H1 (cell line): ENCODE measurements around the gene ZNF277. TPM values are rescaled to one million over a fixed set of nuclear protein-coding genes. Genes with fewer than 3 reads are reported as not detected.

Experiments
- CTCF ChIA-PET: fragments of 300-600 bp; sonication (Branson Sonifier 250); formaldehyde crosslinking; loops from one replicate; lab custom pipeline; 2021; ENCODE audit not compliant: partially characterized antibody; lab: Charles Lee
- POLR2A ChIA-PET: fragments of 300-600 bp; sonication (Branson Sonifier 250); formaldehyde crosslinking; loops from one replicate; lab custom pipeline; 2021; ENCODE audit warnings: inconsistent platforms; ENCODE audit not compliant: partially characterized antibody; lab: Charles Lee
- DNase-seq, 2 experiments: peaks; one replicate each; pipeline versions ENCODE4 v3.0.0 to v3.0.0-alpha.2; 2010 to 2022; ENCODE audit warnings: low spot score in 2 of 2, low read depth in 1 of 2, mixed read lengths in 1 of 2
- FAIRE-seq: peaks from 2 replicates; lab custom pipeline; 2011; peaks lifted over from hg19 to GRCh38; lab: Jason Lieb, UNC
- H2AFZ ChIP-seq: 2 replicates; pipeline ENCODE4 v1.8.1; 2012; ENCODE audit warnings: low read length, inconsistent platforms
- H2AK5ac ChIP-seq: 2 replicates; pipeline ENCODE4 v1.6.1; 2013; ENCODE audit warnings: low read depth, low read length
- H2BK120ac ChIP-seq: replicated peaks from 2 replicates; pipeline ENCODE3; 2013; ENCODE audit warnings: low read depth, low read length, inconsistent platforms
- H2BK12ac ChIP-seq: 2 replicates; pipeline ENCODE4 v1.6.1; 2013; ENCODE audit warnings: low read depth, low read length
- H2BK15ac ChIP-seq: 2 replicates; pipeline ENCODE4 v1.6.1; 2013; ENCODE audit warnings: low read length
- H2BK20ac ChIP-seq: 2 replicates; pipeline ENCODE4 v1.6.1; 2013; ENCODE audit warnings: low read length
- H2BK5ac ChIP-seq: 2 replicates; pipeline ENCODE4 v1.6.1; 2013; ENCODE audit warnings: low read depth, low read length
- H3K14ac ChIP-seq: 2 replicates; pipeline ENCODE4 v1.6.1; 2013; ENCODE audit warnings: inconsistent platforms; ENCODE audit not compliant: insufficient read length
- H3K18ac ChIP-seq: 2 replicates; pipeline ENCODE4 v1.6.1; 2013; ENCODE audit warnings: low read length; ENCODE audit errors: extremely low read depth
- H3K23ac ChIP-seq: 2 replicates; pipeline ENCODE4 v1.6.1; 2013; ENCODE audit warnings: inconsistent platforms; ENCODE audit not compliant: insufficient read length
- H3K23me2 ChIP-seq: 2 replicates; pipeline ENCODE4 v1.6.1; 2013; ENCODE audit warnings: low read depth, low read length
- H3K27ac ChIP-seq: 2 replicates; pipeline ENCODE4 v1.6.1; 2011; ENCODE audit warnings: low read depth, low read length, inconsistent platforms
- H3K27me3 ChIP-seq, 4 experiments: replicated peaks in 1 of 4; 1 replicate in 1 of 4; 2 replicates in 3 of 4; pipeline versions ENCODE4 v1.6.1 to v1.8.1; 2011 to 2013; ENCODE audit warnings: low read length in 3 of 4, mild to moderate bottlenecking in 3 of 4, inconsistent platforms in 2 of 4, mixed read lengths in 2 of 4, moderate library complexity in 1 of 4; ENCODE audit not compliant: control insufficient read depth in 3 of 4, insufficient read depth in 3 of 4; ENCODE audit errors: extremely low read depth in 1 of 4
- H3K36me3 ChIP-seq, 4 experiments: 2 replicates each; pipeline versions ENCODE4 v1.6.1 to v1.8.1; 2011 to 2013; ENCODE audit warnings: mild to moderate bottlenecking in 4 of 4, low read length in 3 of 4, moderate library complexity in 2 of 4, control low read depth in 1 of 4, inconsistent platforms in 1 of 4; ENCODE audit not compliant: insufficient read depth in 4 of 4, control insufficient read depth in 2 of 4
- H3K4ac ChIP-seq: replicated peaks from 2 replicates; pipeline ENCODE3; 2013; ENCODE audit warnings: low read length, low read depth, mixed read lengths, inconsistent platforms; ENCODE audit not compliant: insufficient read length
- H3K4me1 ChIP-seq, 4 experiments: replicated peaks in 1 of 4; 1 replicate in 1 of 4; 2 replicates in 3 of 4; pipeline versions ENCODE4 v1.6.1 to v1.8.1; 2011 to 2013; ENCODE audit warnings: low read length in 3 of 4, inconsistent platforms in 2 of 4, mixed read lengths in 1 of 4; ENCODE audit not compliant: insufficient read depth in 4 of 4, control insufficient read depth in 3 of 4
- H3K4me2 ChIP-seq, 2 experiments: 2 replicates each; pipeline versions ENCODE4 v1.6.1 to v1.8.1; 2011 to 2013; ENCODE audit warnings: low read depth in 2 of 2, low read length in 2 of 2, control low read depth in 1 of 2, inconsistent platforms in 1 of 2, mild to moderate bottlenecking in 1 of 2; ENCODE audit not compliant: insufficient read depth in 1 of 2
- H3K4me3 ChIP-seq, 4 experiments: fragments of 200-600, 300-600 bp in 1 of 4; sonication (generic), shearing (Covaris generic), sonication (Bioruptor Twin) in 1 of 4; 2 replicates each; pipeline versions ENCODE4 v1.5.1 to v1.8.1; 2011 to 2016; ENCODE audit warnings: low read length in 4 of 4, low read depth in 3 of 4, control low read depth in 2 of 4, inconsistent platforms in 2 of 4, mild to moderate bottlenecking in 2 of 4, mixed read lengths in 1 of 4, moderate library complexity in 1 of 4; ENCODE audit not compliant: insufficient read depth in 2 of 4; ENCODE audit errors: extremely low read depth in 1 of 4
- H3K56ac ChIP-seq: replicated peaks from 2 replicates; pipeline ENCODE3; 2013; ENCODE audit warnings: low read depth, mild to moderate bottlenecking, mixed read lengths, low read length, inconsistent platforms; ENCODE audit not compliant: insufficient read length
- H3K79me1 ChIP-seq: 2 replicates; pipeline ENCODE4 v1.6.1; 2013; ENCODE audit warnings: low read depth, low read length, control low read depth
- H3K79me2 ChIP-seq, 2 experiments: 2 replicates each; pipeline versions ENCODE4 v1.6.1 to v1.8.1; 2012 to 2013; ENCODE audit warnings: low read length in 2 of 2, mild to moderate bottlenecking in 2 of 2, inconsistent platforms in 1 of 2; ENCODE audit not compliant: insufficient read depth in 2 of 2, control insufficient read depth in 1 of 2
- H3K9ac ChIP-seq, 4 experiments: replicated peaks in 1 of 4; 1 replicate in 1 of 4; 2 replicates in 3 of 4; pipeline versions ENCODE4 v1.6.1 to v1.8.1; 2011 to 2013; ENCODE audit warnings: low read depth in 3 of 4, low read length in 3 of 4, control low read depth in 2 of 4, mild to moderate bottlenecking in 2 of 4, moderate library complexity in 2 of 4, inconsistent platforms in 1 of 4; ENCODE audit errors: extremely low read depth in 1 of 4
- H3K9me3 ChIP-seq, 2 experiments: 2 replicates each; pipeline versions ENCODE4 v1.6.1 to v1.8.1; 2012 to 2013; ENCODE audit warnings: mild to moderate bottlenecking in 2 of 2, moderate library complexity in 2 of 2, control low read depth in 1 of 2, inconsistent platforms in 1 of 2, low read depth in 1 of 2, low read length in 1 of 2, mixed read lengths in 1 of 2; ENCODE audit not compliant: insufficient read depth in 2 of 2
- H4K20me1 ChIP-seq, 2 experiments: replicated peaks in 1 of 2; 2 replicates each; pipeline versions ENCODE3 to v1.8.1; 2011 to 2013; ENCODE audit warnings: inconsistent platforms in 2 of 2, low read length in 2 of 2, mild to moderate bottlenecking in 1 of 2; ENCODE audit not compliant: insufficient read depth in 2 of 2, control insufficient read depth in 1 of 2
- H4K5ac ChIP-seq: 2 replicates; pipeline ENCODE4 v1.6.1; 2013; ENCODE audit warnings: low read length, low read depth, mixed read lengths, inconsistent platforms; ENCODE audit not compliant: insufficient read length
- H4K8ac ChIP-seq: 2 replicates; pipeline ENCODE4 v1.8.0; 2013; ENCODE audit warnings: mild to moderate bottlenecking, moderate library complexity, low read length, inconsistent platforms; ENCODE audit not compliant: insufficient read depth; ENCODE audit errors: extremely low read depth
- H4K91ac ChIP-seq: replicated peaks from 2 replicates; pipeline ENCODE3; 2013; ENCODE audit warnings: low read length, mixed read lengths, inconsistent platforms; ENCODE audit not compliant: insufficient read length
- EGR1 ChIP-seq: IDR thresholded peaks from 2 replicates; pipeline ENCODE4 v1.6.1; 2011; ENCODE audit warnings: low read depth, low read length, borderline replicate concordance
- EP300 ChIP-seq, 2 experiments: IDR thresholded peaks; 1 replicate in 1 of 2; 2 replicates in 1 of 2; pipeline ENCODE4 v1.6.1; 2011 to 2012; ENCODE audit warnings: low read depth in 2 of 2, low read length in 2 of 2, mild to moderate bottlenecking in 2 of 2, borderline replicate concordance in 1 of 2, inconsistent platforms in 1 of 2, moderate library complexity in 1 of 2
- EZH2 ChIP-seq: fragments of 200-600 bp; sonication (generic); IDR thresholded peaks from 2 replicates; pipeline ENCODE4 v1.7.1; 2012; ENCODE audit warnings: low read depth, mild to moderate bottlenecking, moderate library complexity, low read length, inconsistent platforms; ENCODE audit not compliant: severe bottlenecking
- HDAC6 ChIP-seq: IDR thresholded peaks from one replicate; pipeline ENCODE4 v1.7.1; 2012; ENCODE audit warnings: low read depth, mild to moderate bottlenecking, inconsistent platforms, low read length, moderate library complexity
- KDM5A ChIP-seq: fragments of 200-600 bp; IDR thresholded peaks from 2 replicates; pipeline ENCODE4 v1.7.1; 2012; ENCODE audit warnings: mild to moderate bottlenecking, low read length, inconsistent platforms, mixed read lengths
- PHF8 ChIP-seq: fragments of 200-600 bp; sonication (generic); conservative IDR thresholded peaks from 2 replicates; pipeline ENCODE4 v1.7.1; 2012; ENCODE audit warnings: low read depth, mild to moderate bottlenecking, inconsistent platforms, low read length, moderate library complexity
- POLR2AphosphoS5 ChIP-seq: IDR thresholded peaks from 2 replicates; pipeline ENCODE4 v1.6.1; 2011; ENCODE audit warnings: low read depth, low read length
- WGBS, 2 experiments: shearing (Covaris generic) in 1 of 2; methylation state at CpG; one replicate each; pipeline versions ENCODE4 v1.1.6 to v1.1.7; 2013 to 2015; ENCODE audit warnings: low lambda C conversion rate in 2 of 2, mixed read lengths in 2 of 2, inconsistent platforms in 1 of 2, low coverage in 1 of 2, missing lambda C conversion rate in 1 of 2; ENCODE audit not compliant: insufficient replicate concordance in 2 of 2, insufficient coverage in 1 of 2, insufficient read length in 1 of 2; ENCODE audit errors: extremely low coverage in 1 of 2, missing lambda C conversion rate in 1 of 2; 5-methylcytosine and 5-hydroxymethylcytosine counted together
- polyA plus RNA-seq, 7 experiments: library from polyadenylated mRNA; depleted of rRNA in 3 of 7; stranded (reverse) in 5 of 7; unstranded in 2 of 7; fragments of >200 nt in 5 of 7; fragments of 200-250 nt in 2 of 7; gene quantifications; 1 replicate in 5 of 7; 2 replicates in 1 of 7; 4 replicates in 1 of 7; pipeline versions ENCODE4 v1.2.1 to v1.2.3, GENCODE V29; 2011 to 2013; ENCODE audit warnings: missing spikeins in 2 of 7, mixed read lengths in 2 of 7
- total RNA-seq: library from RNA; stranded (reverse); fragmentation: NEBNext Ultra II Directional; extraction: Animal tissue kit (Norgen Biotek cat#: 25700); gene quantifications from 2 replicates; pipeline ENCODE4 v1.2.1, GENCODE V29; 2021

Gene ZNF277
- total and polyA plus RNA-seq, 2 of the 8 experiments (the other 6 are each of a cell fraction or from before 2014, with no cell fraction given), result 5.1 to 21.7 TPM

- Histone ChIP-seq H3K4me1 (peaks cover 0 to 6% (median 0%) of the 10 kb centered on the region in 4 experiments; a peak in 3 of 7 replicates), H3K4me3 (no peak overlapping the region), H3K4ac (no peak overlapping the region), H4K5ac (no peak overlapping the region), H2BK15ac (no peak overlapping the region), H3K23ac (no peak overlapping the region), H3K23me2 (no peaks in the 10 kb centered on the region), H4K91ac (no peak overlapping the region), H3K18ac (no peak overlapping the region), H3K27me3 (no peaks in the 10 kb centered on the region), H2AFZ (no peak overlapping the region), H2BK120ac (no peak overlapping the region), H3K9me3 (peaks cover 0 to 5% of the 10 kb centered on the region in 2 experiments; a peak in 1 of 4 replicates), H4K20me1 (no peaks in the 10 kb centered on the region), H2BK20ac (no peak overlapping the region), H3K56ac (no peak overlapping the region), H3K9ac (no peak overlapping the region), H3K4me2 (no peak overlapping the region), H4K8ac (no peak overlapping the region), H2BK5ac (no peak overlapping the region), H3K36me3 (no peaks in the 10 kb centered on the region), H3K79me2 (no peaks in the 10 kb centered on the region), H2BK12ac (no peak overlapping the region), H3K79me1 (no peaks in the 10 kb centered on the region), H2AK5ac (no peak overlapping the region), H3K14ac (no peak overlapping the region), H3K27ac (no peak overlapping the region)
- DNase-seq (no peak), FAIRE-seq (no peak)
- 89% methylated on average over 3 of the region's 3 CpGs; no CpG with 5 or more reads in 1 of the 2 experiments for WGBS, 2 experiments
- ChIA-PET CTCF (interaction anchor here (1.0 kb wide), 1 partner anchor 9 kb away, joined by 4 read pairs; no protein-coding TSS in a partner anchor), POLR2A (interaction anchor here (0.9 kb wide), 1 partner anchor 9 kb away, joined by 3 read pairs; no protein-coding TSS in a partner anchor)
- TF ChIP-seq HDAC6 (no peak), EGR1 (no peak), PHF8 (no peak), EP300 (IDR thresholded peaks at IDR 0.05; ENCODE audit: borderline replicate concordance in 1 of 2, low read depth in 2 of 2, low read length in 2 of 2) (no peak), KDM5A (no peak), POLR2AphosphoS5 (no peak), EZH2 (no peak)
Observed at GRCh38 chr7:112361154-112361553, 154.7 kb downstream of the ZNF277 start.
